Activated CD4-positive, alpha-beta T cell treated with anti-CD3 and anti-CD28 coated beads for 4 hours (primary cell): ENCODE results near the gene TAF1B.
"Not testable (repeated sequence)": the region's sequence is repeated elsewhere in the genome, so short reads cannot be mapped to it uniquely, and the experiment has no call there.

ENCODE experiments used
- DNase-seq, 2 donors: peaks; one replicate each; pipeline ENCODE4 v3.0.0-alpha.2; 2020

The TAF1B gene

GRCh38 chr2:9885036-9885684 is 41.9 kb downstream of the TAF1B start:
- no peak for DNase-seq

GRCh38 chr2:9887513-9887912 is 44.2 kb downstream of the TAF1B start:
- DNase-seq = no peak

- DNase-seq = no peak
These were observed 46.6 kb downstream of the TAF1B start for GRCh38 chr2:9889812-9890261.

- DNase-seq = no peak
These were observed 49.0 kb downstream of the TAF1B start for GRCh38 chr2:9892236-9892635.

- no peak for DNase-seq
These were observed 52.7 kb downstream of the TAF1B start for GRCh38 chr2:9895669-9896590.

- DNase-seq = peak; percentile 7 to 8
These were observed 54.1 kb downstream of the TAF1B start for GRCh38 chr2:9897331-9897737.

- no peak for DNase-seq
These were observed 54.6 kb downstream of the TAF1B start for GRCh38 chr2:9897846-9898245.

- DNase-seq = no peak
These were observed 62.1 kb downstream of the TAF1B start for GRCh38 chr2:9905413-9905812.

GRCh38 chr2:9907402-9907801 is 64.1 kb downstream of the TAF1B start:
- DNase-seq = no peak

- no peak for DNase-seq
These were observed 65.4 kb downstream of the TAF1B start for GRCh38 chr2:9908639-9909038.

- no peak for DNase-seq
These were observed 65.8 kb downstream of the TAF1B start for GRCh38 chr2:9909106-9909505.

GRCh38 chr2:9910699-9911098 is 67.4 kb downstream of the TAF1B start:
- no peak for DNase-seq

- DNase-seq = no peak
These were observed 69.2 kb downstream of the TAF1B start for GRCh38 chr2:9912468-9912867.

GRCh38 chr2:9914384-9915065 is 71.3 kb downstream of the TAF1B start:
- peak; percentile 7 to 10 for DNase-seq

- DNase-seq = no peak
These were observed 75.0 kb downstream of the TAF1B start for GRCh38 chr2:9918275-9918674.

- DNase-seq = no peak
These were observed 76.2 kb downstream of the TAF1B start for GRCh38 chr2:9919512-9919911.

- not testable (repeated sequence) for DNase-seq
These were observed 83.7 kb downstream of the TAF1B start for GRCh38 chr2:9927020-9927419.

- no peak for DNase-seq
These were observed 94.0 kb downstream of the TAF1B start for GRCh38 chr2:9937258-9937657.

- DNase-seq = no peak
These were observed 94.7 kb downstream of the TAF1B start for GRCh38 chr2:9937968-9938367.

- no peak for DNase-seq
These were observed 96.6 kb downstream of the TAF1B start for GRCh38 chr2:9939587-9940485.

- no peak for DNase-seq
These were observed 98.1 kb downstream of the TAF1B start for GRCh38 chr2:9941196-9941995.

- DNase-seq = no peak
These were observed 98.7 kb downstream of the TAF1B start for GRCh38 chr2:9941996-9942390.
